DMS153 treated with DMSO at 0.1 percent for 48 hours (cell line): ENCODE measurements around the gene HOXC11.
A peak's percentile ranks its signal among the peaks of the same experiment; 100 is the strongest.

Experiments used
- DNase-seq: peaks from one replicate; lab custom pipeline; 2025; ENCODE audit not compliant: unreplicated experiment; lab: John Stamatoyannopoulos, UW

Gene HOXC11

DNA sequence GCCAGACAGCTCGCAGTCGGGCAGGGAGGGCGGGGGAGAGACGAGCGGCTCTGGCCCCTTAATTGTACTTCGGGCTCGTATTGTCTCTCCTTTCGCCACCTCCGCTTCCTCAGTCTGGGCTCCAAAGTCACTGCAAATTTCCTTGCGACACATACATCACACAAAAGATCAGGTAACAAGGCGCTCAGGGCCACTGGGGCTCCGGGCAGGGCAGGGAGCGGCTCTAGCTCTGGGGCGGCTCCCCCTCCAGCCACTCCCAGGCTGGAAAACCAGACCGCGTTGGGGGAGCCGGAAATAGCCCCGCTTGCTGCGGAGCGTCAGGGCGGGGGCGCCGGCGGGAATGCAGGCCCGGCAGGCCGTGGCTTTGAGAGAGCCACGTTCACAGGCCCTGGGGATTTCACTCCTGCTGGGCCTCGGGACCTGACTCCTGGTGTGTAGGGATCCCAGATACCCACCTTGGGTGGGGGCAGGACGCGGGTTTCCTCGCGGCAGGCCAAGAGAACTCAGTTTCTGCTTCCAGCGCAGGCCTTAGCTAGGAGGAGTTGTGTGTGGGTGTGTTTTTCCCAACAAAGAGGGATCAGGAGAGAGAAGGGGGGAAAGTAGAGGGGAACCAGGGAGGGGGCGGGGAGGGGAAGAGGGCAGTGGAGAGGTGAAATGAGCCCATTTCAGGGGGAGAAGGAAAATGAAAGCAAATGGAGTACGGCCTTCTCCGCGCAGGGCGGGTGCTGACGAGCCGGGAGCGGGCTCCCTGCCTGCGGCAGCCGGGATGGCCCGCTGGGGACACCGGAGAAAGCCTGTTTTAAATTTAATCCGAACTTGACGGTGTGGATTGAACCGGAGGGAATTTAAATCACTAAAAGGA lies 22.7 kb downstream of the HOXC11 start:
- no peak for DNase-seq

DNA sequence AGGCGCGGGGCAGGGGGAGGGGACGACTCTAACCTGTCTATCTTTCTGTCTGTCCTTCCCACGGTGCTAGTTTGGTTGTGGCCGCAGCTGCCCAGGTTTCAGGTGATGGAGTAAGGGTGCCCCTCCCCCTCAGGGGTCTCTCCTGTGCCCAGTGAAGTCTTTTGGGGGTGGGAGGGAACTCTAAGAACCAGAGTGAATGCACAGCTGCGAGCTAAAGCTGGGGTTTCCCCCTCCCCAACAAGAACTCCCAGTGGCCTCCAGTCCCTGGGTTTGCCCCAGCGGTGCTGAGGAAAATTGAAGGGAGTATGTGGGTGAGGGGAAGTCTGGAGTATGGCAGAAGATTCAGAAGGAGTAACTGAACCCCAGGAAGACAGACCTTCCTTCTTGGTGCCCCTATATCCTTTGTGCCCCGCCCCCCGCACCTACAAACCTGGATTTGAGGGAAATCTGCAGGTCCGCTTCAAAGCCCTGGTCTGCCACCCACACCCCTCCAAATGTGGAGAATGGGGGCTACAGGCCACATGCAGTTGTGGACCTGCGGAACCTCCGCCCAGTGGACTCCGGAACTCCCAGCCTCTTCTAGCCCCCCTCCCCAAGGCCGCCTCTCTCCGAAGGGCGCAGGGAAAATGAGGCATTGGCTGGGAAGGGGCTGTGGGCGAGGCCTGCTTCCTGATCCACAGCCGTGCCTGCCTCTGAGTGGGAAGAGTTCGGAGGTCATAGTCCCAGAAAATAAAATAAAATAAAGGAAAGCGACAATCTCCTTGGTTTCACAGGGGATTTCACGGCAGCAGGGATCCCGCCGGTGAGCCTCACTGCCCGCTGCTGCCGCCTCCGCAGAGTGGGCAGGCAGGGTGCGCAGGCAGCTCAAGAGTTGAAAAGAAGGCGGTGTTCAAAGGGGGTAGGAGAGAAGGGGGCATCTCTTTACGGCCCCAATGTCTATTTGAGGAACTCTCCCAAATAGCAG lies 23.6 kb downstream of the HOXC11 start:
- DNase-seq, result no peak

DNA sequence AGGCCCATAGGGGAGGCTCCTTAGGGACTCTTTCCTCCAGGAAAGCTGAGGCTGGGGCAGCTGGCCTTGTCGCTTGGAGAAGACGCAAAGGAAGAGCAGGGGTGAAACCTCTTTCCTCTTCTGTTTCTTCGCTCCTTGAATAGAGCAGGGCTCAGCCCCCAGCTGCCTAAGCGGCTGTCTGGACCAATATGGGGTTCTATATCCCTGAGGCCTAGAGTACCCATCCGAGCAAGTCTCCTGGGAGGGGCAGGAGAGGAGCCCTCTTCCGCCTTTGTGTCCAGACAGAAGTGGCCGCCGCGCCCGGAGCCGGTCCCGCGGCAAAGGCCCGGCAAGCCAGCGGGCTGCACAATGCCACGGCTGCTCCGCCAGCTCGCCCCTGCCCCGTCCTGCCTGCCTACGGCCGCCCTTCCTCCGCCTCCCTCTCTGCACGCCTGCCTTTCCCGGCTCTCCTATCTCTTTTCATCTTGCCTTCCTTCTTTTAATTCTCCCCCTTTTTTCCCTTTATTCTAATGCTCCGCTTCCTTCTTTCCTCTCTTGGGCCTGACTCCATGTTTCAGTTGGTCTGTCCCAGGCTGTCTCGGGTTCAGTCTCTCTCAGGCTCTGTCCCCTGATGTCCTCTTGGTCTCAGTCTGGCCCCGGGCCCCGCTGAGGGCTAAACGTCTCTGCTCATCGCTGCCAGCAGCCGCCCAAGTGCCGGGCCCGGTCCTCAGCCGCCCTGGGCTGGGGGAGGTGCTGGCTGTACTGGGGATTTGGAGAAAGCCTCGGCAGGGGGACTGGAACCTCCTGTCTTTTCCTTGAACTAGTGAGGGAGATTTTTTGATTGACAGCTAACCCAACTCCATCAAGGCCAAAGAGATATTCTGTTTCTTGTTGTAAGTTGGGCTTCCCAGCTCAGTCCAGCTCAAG lies 24.5 kb downstream of the HOXC11 start:
- no peak for DNase-seq

DNA sequence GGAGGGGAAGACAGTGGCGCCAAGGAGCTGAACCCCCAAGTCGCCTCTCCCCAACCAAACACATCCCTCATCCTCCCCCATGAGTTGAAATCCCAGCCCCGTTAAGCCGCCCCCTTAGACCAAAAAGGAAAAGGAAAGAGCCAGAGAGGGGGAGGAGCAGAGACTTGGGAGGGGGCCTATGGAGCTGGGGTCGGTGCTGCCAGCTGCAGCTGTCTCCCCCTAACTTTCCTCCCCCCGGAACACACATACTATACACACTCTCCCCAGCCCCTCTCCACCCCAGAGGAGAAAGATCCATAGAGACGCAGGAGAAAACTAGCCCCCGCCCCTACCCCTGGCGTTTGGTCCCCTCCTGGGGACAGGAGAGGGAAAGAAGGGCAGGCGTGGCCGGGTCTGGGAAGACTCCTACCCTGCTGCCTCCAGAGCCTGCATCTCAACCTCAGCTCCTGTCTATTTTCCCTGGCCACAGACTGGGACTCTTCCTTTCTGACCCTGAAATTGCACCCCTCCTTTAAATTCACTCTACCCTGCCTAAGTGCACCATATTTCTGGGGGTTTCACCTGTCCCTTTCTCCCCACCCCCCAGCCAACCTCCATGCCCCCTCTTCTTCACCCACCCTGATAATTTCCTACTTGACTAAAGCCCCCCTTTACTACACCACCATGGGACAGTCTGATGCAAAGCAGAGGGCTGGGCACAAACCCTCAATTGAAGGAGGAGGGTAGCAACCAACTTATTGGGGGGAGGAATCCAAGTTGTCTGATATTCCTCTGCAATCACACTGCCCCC lies 25.4 kb downstream of the HOXC11 start:
- no peak for DNase-seq

DNA sequence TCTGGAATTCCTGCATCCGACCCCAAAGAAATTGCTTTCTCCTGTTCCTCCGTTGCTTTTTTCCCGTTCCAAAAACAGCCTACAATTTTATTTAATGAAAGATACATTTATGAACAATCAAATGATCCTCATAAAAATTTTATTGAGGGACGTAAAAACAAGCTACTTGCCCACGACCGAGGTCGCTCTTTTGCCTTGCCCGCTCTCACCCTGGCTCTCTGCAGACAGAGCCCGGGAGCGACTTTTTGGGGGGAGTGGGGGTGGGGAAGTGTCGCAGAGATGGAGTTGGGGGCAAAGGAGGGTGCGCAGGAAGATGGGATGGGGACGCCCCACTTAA lies 25.9 kb downstream of the HOXC11 start:
- no peak for DNase-seq

DNA sequence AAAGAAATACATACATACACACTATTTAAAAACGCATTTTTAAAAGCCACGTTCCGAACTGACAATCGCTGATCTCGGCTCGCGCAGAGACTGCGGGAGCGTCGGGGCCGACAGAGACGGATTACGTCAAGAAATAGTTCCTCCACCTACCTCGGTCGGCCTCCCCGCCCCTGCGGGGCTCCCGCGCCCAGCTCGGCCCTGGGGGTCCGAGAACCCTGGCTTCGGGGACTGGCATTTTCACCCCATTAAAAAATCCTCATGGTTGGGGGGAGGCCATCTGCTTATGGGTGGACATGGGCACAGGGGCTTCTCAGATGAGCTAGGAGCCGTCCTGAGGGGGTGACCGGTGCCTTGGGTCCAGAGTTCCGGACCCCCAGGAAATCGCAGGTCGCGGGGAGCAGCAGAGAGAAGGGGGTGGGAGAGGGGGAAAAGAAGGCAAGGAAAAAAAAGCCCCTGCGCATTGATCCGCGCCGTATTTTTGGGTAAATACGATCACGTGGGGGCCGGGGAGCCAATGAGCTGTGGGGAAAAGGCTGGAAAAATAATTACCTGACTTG lies 26.7 kb downstream of the HOXC11 start:
- no peak for DNase-seq

DNA sequence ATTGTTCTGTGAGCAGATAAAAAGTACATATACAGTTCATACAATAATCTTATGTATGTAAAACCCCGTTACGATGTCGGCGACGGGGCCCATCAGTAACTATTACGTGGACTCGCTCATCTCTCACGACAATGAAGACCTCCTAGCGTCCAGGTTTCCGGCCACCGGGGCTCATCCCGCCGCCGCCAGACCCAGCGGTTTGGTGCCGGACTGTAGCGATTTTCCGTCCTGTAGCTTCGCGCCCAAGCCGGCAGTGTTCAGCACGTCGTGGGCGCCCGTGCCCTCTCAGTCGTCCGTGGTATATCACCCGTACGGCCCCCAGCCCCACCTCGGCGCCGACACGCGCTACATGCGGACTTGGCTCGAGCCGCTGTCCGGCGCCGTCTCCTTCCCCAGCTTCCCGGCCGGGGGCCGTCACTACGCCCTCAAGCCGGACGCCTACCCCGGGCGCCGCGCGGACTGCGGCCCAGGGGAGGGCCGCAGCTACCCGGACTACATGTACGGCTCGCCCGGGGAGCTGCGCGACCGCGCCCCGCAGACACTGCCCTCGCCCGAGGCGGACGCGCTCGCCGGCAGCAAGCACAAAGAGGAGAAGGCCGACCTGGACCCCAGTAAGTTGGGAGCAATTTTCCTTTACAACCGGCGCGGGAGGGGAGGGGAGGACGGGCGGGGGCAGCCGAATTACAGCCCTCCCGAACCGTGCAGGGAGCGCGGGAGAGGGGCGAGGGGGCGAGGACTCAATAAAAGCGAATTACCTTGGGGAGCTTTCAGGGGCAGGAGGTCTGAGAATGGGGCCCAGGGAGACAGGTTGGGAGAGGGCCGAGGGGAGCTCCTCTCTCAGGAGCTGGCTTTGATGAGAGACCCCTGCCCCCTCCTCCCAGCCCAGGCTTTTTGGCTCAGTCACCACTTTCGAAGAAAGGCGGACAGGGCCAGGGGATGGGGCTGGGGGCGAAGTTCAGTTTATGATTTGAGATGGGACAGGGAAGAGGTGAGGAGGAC lies 27.5 kb downstream of the HOXC11 start, which contains the start of gene HOXC9:
Gene HOXC9, plus strand, starts transcription at position 46 of the 999 bp plus-strand sequence. Its CDS starts 28 bp downstream, at position 74.
- DNase-seq, result no peak

DNA sequence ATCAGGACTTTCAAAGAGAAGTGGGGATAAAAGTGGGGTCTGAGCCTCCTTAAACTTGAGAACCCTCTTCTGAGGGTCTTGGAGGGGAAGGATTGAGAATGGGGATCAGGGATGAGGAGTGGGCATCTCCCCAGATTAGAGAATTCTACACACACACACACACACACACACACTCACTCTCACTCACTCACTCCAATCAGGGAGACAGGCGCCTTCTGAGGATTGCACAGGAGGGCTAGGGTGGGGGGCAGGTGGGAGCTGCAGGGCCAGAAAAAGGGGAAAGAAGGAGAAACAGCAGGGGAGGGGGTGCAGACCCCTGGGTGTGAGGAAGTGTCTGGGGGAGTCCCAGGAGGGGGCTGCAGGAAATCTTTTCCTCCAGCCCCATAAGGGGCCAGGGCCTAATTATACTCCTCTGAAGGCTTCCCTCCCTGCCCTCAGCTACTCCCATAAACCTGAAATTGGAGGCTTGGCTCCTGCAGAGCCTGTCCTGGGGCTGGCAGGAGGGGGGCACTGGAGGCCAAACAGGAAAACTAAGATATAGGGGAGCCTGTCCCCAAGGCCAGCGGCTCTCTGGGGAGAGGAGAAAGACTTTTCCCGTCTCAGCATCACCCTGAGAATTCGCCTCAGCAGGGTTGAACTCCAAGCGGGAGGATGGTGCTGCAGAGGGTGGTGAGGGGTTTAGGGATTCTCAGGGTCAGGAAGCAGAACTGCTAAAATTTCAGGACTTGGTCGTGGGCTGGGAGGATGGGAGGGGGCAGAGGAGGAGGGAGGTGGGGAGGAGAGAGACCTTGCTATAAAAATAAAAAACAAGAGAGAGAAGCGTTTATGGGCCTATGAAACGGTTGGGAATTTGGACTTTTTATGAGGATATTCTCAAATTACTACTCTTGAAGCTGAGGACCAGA lies 28.6 kb downstream of the HOXC11 start:
- DNase-seq, result no peak

DNA sequence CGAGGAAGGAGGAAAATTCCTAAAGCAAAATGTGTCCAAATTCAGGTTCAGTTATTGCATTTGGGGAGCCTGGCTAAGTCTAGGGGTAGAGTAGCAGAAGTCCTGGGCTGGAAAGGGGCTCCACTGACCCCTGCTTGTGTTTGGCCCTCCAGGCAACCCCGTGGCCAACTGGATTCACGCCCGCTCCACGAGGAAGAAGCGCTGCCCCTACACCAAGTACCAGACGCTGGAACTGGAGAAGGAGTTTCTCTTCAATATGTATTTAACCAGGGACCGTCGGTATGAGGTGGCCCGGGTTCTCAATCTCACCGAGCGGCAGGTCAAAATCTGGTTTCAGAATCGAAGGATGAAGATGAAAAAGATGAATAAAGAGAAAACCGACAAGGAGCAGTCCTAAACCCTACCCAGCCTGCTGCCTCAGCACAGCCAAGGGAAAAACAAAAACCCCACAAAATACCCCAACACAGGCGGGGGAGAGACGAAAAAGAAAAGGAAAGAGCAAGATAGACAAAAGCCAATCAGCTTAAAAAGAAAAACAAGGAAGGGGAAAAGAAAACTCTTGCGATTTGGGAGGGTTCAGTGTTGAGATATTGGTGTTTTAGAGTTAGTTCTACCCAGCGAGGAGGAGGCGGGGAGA lies 29.5 kb downstream of the HOXC11 start:
- no peak for DNase-seq

DNA sequence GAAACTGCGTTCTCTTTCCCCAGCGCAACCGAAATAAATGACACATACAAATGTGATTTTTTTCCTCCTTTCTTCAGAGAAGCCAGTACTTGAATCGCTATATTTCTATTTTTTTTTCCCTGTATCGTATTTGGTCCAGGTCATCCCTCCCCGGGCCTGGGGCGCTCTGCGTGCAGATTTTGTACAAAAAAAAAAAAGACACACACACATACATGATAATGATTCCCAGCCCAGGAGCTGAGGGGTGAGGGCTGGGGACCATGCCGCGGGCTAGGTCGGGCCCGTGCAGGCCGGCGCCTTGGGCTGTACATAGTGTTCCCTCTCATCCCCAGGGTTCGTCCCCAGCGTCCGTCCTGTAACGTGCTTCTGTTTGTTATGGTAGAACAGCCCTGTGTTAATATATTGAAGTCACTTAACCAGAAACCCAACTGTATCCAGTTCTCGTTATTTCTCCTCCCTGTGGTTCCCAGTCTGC lies 30.0 kb downstream of the HOXC11 start:
- no peak for DNase-seq

DNA sequence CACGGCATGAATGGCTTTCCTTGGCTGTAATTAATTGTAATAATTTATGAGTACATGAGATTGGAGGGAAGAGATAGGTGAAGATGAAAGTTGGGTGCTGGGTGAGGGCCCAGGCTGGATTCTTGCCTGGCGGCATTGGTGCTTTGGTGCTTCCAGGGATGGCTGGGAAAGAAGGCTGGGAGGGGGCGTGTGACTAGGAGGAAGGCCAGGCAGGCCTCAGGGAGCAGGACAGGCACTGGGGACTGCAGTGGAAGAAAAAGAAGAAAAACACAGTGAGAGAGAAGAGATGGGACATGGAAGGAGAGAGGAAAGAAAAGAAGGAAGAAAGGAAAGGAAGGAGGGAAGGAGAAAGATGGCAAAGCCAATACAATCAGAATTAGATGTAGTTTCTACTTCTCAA lies 30.7 kb downstream of the HOXC11 start:
- DNase-seq, result no peak

DNA sequence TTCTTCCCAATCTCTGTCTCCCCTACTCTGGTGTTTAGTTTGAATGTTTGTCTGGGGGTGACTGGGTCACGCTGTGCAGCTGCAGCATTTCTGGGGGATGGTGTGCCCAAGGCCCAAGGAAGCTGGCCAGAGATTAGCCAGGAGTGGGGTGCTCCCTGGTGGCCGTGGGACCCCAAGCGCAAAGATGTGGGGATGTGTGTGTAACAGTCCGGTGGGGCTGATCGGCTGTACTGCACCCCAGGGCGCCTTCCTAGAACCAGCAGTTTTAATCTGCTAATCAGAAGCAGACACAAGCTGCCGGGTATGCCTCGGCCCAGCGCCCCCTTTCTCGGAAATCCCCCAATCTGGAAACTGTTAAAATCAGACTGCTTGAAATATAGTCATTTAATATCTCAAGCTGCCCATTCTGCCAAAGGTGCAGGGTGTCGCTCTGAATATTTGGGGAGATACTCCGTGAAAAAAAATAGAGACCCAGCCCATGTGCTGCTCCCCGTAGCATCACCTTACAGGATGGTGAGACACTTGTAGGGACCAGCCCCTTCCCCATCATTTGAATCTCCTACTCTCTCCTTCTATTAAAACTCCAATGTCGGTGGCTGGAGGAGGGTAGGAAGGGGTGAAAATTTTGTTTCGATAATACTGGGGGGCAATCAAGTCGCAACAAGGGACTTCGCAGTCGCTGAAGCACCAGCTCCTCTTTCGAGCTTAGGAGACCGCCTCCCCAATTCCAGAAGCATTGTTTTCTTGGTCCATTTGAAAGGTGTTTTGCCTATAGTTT lies 31.3 kb downstream of the HOXC11 start:
- DNase-seq, result no peak

DNA sequence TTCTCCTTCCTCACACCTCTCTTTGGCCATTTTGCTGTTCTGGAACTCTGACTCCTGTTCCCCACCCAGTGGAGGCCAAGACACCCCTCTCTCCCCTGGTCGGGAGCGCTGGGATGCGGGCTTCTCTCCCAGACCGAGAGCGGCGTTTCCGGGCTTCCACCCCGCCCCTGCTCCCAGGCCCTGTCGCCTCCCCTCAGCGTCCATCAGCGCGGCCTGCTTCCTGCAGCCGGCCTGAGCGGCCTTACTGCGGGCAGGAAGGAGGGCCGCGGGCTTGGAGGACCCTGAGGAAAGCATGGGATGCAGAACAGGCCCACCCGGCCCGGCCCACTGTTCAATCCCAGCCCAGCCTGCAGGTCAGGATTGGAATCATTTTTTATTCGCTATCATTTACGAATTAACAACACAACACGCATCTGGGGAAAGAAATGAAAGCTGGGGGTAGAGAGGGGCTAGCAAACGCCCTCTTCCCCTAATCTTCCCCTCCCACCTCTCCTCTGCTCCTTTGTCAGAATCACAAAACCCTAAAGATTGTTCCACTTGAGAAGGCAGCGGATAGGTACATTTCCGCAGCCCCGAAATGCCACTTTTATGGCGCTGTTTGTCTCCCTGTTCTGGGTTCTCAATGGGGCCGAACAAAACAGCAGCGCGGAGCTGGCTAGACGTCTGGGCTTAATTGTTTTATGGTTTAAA lies 32.1 kb downstream of the HOXC11 start:
- no peak for DNase-seq

DNA sequence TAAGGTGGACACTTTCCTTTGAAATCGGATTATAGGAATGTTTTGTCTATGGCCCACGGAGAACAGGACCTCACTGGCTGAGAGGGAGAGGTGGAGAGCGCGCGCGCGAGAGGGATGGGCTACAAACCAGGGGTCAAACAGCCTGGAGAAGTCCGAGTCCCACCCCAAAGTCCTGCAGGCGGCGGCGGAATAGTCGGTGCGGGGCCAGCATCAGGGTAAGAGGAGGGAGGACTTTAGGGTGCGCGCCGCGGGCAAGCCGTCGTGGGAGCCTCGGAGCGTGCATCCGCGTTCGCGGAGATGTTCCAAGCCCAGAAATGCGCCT lies 32.6 kb downstream of the HOXC11 start:
- no peak for DNase-seq

DNA sequence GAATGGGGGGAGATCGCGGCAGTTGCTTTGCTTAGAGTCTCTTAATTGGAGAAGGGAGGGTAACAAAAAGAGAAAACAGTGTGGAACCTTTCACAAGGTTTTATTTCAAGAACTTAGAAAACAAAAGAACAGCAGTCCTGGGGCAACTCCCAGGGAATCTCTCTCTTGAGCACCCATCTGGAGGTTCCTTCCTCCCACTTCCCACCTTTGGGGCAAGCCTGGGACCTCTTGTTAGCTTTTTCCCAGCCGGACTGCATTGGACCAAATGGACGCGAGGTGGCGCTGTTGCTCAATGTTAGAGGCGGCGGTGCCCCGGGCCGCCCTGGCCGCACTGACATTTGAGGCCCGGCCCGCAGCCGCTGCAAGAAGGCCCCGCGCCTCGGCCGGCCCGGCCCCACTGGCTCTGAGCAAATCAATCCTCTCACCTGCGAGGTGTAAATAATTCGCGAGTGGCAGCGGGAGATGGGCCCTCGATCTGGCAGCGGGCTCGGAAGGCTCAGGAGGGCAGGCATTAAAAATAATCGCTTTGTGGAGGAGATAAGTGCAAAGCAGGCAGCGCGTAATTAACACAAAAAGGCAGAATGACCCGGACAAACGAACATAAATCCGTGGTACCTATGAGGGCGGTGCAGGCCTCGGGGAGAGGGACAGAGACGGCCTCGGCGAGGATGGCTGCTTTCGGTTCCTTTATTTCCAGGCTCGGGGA lies 33.1 kb downstream of the HOXC11 start:
- DNase-seq, result peak; percentile 25
